Activated gamma-delta T cell treated with anti-CD3 and anti-CD28 coated beads, Interleukin-2, amount 50 U/mL, for 16 hours (primary cell): ENCODE data around the gene GRM6.

Experiments used
- DNase-seq: peaks from one replicate; pipeline ENCODE4 v3.0.0-alpha.2; 2020; ENCODE audit warnings: low read depth

GRM6 gene

DNA sequence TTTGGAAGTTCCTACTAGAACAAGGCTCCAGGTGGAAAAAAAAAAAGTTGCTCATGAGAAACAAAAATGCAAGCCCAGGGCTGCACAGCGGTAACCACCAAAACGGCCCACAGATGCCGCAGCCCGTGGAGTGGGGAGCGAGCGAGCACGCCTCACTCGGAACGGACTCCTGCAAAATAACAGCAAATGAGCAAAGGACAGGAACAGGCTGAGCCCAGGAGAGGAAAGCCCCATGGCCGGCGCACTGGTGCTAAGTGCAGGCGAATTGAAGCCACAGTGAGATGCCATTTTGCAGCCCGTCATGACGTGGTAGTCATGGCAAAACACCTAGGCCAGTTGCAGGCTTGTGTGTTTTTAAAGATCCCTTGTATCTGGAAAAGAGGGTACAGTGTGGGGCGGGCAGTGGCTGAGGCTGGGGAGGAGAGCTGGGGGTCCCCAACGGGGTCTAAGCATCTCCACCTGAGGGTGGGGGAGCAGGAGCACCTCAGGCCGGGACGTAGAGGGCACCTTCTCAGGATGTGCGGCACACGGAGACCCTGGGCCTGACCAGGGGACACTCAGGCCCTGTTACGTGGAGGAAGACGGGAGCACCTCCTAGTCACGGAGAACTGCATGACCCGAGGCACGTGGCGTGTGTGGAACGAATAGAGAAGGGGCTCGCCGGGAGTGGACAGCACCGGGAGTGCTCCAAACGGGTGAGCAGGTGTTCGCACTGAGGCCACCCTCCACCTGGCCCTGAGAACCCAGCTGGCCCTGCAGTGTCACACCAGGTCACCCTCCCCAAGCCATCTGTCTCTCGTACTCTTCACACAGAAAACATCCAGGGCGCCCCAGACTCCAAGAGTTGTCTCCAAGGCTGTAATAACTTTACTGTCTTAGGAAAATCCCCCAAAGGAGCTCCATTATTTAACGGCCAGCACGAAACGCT is 10.7 kb downstream of the GRM6 start:
- no peak for DNase-seq

- DNase-seq = no peak
Observed at GRCh38 chr5:178983728-178984127, 11.4 kb downstream of the GRM6 start.

DNA sequence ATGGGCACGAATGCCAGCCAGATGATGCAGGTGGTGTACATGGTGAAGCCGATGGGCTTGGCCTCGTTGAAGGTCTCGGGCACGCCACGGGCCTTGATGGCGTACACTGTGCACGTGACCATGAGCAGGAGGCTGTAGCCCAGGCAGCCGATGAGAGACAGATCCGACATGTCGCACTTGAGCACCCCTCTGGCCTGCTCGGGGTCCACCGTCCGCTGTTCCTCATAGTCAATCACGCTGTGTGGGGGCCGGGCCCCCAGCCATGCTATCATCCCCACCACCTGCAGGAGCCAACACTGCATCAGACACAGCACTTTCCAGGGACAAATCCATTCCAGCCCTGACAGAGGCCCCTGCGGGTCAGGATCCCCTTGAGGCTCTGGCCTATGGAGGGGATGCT is 12.2 kb downstream of the GRM6 start:
- DNase-seq = no peak

DNA sequence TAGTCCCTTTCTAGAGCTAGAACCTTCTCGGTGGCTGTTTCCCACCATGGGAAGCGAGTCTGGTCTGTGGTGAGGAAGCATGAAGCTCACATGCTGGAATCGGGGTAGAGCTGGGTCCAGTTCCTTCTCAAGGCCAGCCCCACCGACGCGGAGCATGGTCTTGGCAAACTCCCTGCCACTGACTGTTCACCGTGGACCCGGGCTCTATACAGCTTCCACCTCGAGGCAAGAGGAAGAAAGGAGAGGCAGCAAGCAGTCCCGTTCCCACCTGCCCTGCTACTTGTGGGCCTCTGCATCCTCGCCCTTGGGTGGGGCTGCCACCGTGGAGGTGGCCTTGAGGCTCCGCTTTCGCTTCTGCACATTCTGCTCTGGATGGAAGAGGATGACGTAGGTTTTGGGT is 13.7 kb downstream of the GRM6 start:
- DNase-seq = no peak

- no peak for DNase-seq
Observed at GRCh38 chr5:178965465-178966055, 29.6 kb downstream of the GRM6 start.

DNA sequence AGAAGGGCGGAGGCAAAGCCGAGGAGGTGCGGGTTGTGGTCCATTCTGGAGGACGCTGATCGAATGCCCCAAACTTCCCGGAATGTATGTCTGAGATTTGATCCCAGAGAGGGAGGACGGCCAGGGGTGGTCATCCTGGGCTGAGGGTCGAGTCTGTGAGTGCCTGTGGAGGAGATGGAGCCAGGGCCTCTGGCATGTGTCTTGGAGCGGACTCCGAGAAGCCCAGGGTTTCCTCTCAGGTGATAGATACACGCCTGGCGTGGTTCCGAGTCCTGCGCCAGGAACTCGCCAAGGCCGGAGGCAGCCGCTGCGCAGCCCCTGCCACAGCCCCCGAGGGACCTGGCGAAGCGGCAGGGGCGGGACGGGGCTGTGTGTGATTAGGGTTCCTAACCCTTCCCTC is 53.8 kb downstream of the GRM6 start:
- DNase-seq = no peak

DNA sequence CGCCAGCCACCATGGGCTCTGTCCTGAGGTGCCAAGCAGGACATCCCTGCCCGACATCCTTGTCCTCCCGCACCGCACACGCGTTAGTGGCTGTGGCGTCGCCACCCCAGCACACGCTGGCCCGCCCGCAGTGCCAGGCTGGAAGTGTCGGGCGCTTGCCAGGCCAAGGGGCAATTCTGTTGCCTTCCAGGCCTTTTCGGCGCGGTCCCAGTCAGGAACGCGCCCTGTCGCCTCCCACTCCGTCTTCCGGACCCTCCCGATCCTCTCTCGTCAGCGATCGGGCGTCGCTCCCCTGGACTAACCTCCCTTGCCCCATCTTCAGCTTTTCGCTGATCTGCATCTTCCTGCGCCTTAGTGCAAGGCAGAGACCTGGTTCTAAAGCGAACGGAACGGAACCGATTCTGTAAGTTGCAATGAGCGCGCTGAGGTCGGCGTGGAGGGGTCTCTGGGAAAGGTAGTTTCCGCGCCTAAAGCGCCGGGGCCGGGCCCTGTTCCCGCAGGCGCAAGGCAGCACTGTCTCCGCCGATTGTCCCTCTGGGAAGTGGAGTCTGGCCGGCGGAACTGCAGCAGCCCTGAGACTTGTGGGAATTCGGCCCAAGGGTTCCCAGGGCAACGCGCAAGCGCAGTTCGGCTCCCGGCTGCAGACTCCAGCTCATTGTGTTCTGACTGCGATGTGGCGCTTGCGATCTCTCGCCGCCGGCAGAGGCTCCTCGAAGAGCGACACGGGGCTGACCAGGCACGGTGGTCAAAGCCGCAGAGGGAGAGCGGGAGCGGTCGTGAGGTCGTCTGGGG is 54.4 kb downstream of the GRM6 start, which contains the start of gene ZNF454:
ZNF454 (plus strand) TSS at position 630 of the 792 bp plus-strand sequence. CDS start 1,594 bp downstream, outside the sequence.
- DNase-seq = no peak

- DNase-seq = no peak
Observed at GRCh38 chr5:178931846-178932760, 63.0 kb downstream of the GRM6 start.
